Testis (tissue), 2 donors: ENCODE measurements around the gene SPI1.

Experiments used
- CTCF ChIP-seq, 3 experiments: fragments of 450-650 bp in 2 of 3; fragments of 200-600 bp in 1 of 3; sonication (generic) in 1 of 3; IDR thresholded peaks; one replicate each; pipeline ENCODE4 v1.5.1; 2016 to 2019; ENCODE audit warnings: antibody characterized with exemption in 3 of 3, mild to moderate bottlenecking in 2 of 3, moderate library complexity in 1 of 3
- POLR2A ChIP-seq: fragments of 450-650 bp; IDR thresholded peaks from one replicate; pipeline ENCODE4 v1.6.1; 2017; ENCODE audit warnings: antibody characterized with exemption, mild to moderate bottlenecking, moderate library complexity

- no peak for TF ChIP-seq CTCF (IDR thresholded peaks at IDR 0.05)
- no peak for TF ChIP-seq POLR2A
Observed at GRCh38 chr11:47389577-47390421, 11.5 kb upstream of the SPI1 start.
